Ovary (tissue), 3 donors: ENCODE measurements around the gene SLC38A10.

ENCODE experiments used
- CTCF ChIP-seq, 3 donors: fragments of 450-650 bp in 2 of 3; fragments of 200-600 bp in 1 of 3; IDR thresholded peaks; one replicate each; pipeline versions ENCODE4 v1.5.1 to v1.8.0; 2016 to 2022; ENCODE audit warnings: antibody characterized with exemption in 3 of 3, mild to moderate bottlenecking in 1 of 3
- POLR2A ChIP-seq: fragments of 450-650 bp; IDR thresholded peaks from one replicate; pipeline ENCODE4 v1.6.1; 2017; ENCODE audit warnings: antibody characterized with exemption, mild to moderate bottlenecking, moderate library complexity
- donor health status: DM: no; HTN: no; CAD: no.

- TF ChIP-seq CTCF (IDR thresholded peaks at IDR 0.05), result no peak
- no peak for TF ChIP-seq POLR2A
These were observed 22.4 kb upstream of the SLC38A10 start for GRCh38 chr17:81317530-81317821.
